HepG2 (cell line): ENCODE results near the gene NOL4L. TPM values are rescaled to one million over a fixed set of nuclear protein-coding genes. Genes with fewer than 3 reads are reported as not detected.
A peak's percentile ranks its signal among the peaks of the same experiment; 100 is the strongest.

ENCODE experiments used
- ATAC-seq: fragments of 200-7000 bp; cut with Tn5 transposase; 3 replicates; pipeline ENCODE4 v1.9.1; 2020; ENCODE audit warnings: mild to moderate bottlenecking, moderate library complexity
- BruUV-seq: library from RNA; stranded (reverse); fragments of 400-500 nt; replicated peaks from 2 replicates; lab custom pipeline; 2021; lab: Mats Ljungman, UMichigan
- CTCF ChIA-PET: fragments of 300-600 bp; formaldehyde crosslinking; extraction: SDS; loops from one replicate; lab custom pipeline; 2021; ENCODE audit warnings: low total read pairs, inconsistent platforms, low intra/inter-chr PET ratio; lab: Yijun Ruan, JAX
- POLR2A ChIA-PET: fragments of 350-600 bp; sonication (Branson Sonifier 250); formaldehyde crosslinking; loops from one replicate; lab custom pipeline; 2020; ENCODE audit warnings: antibody characterized with exemption, inconsistent platforms; lab: Yijun Ruan, JAX
- DNase-seq: peaks from one replicate; pipeline ENCODE4 v3.0.0-alpha.2; 2015; ENCODE audit warnings: low spot score
- FAIRE-seq: peaks from 3 replicates; lab custom pipeline; 2011; peaks lifted over from hg19 to GRCh38; lab: Jason Lieb, UNC
- H2AFZ ChIP-seq: one replicate; pipeline ENCODE4 v1.6.1; 2011; ENCODE audit warnings: low read length, inconsistent platforms
- H3K27ac ChIP-seq: fragments of 300-600 bp; 3 replicates; pipeline ENCODE4 v1.8.0; 2011; ENCODE audit warnings: mixed run types, mild to moderate bottlenecking, mixed read lengths, low read length, inconsistent platforms; ENCODE audit not compliant: insufficient read depth; ENCODE audit errors: extremely low read length
- H3K27me3 ChIP-seq, 2 experiments: fragments of 200-600 bp in 1 of 2; 2 replicates in 1 of 2; 3 replicates in 1 of 2; pipeline versions ENCODE4 v1.6.0 to v1.8.0; 2011; ENCODE audit warnings: low read length in 2 of 2, mild to moderate bottlenecking in 2 of 2, moderate library complexity in 2 of 2, inconsistent platforms in 1 of 2; ENCODE audit not compliant: insufficient read depth in 2 of 2, control insufficient read depth in 1 of 2
- H3K36me3 ChIP-seq, 2 experiments: fragments of 200-600 bp in 1 of 2; replicated peaks in 1 of 2; 2 replicates in 1 of 2; 3 replicates in 1 of 2; pipeline versions ENCODE4 v1.5.1 to v1.8.0; 2011; ENCODE audit warnings: low read length in 2 of 2, inconsistent platforms in 1 of 2; ENCODE audit not compliant: insufficient read depth in 2 of 2, control insufficient read depth in 1 of 2
- H3K4me1 ChIP-seq: 2 replicates; pipeline ENCODE4 v1.5.1; 2012; ENCODE audit warnings: low read length, inconsistent platforms; ENCODE audit not compliant: insufficient read depth
- H3K4me2 ChIP-seq: 2 replicates; pipeline ENCODE4 v1.6.0; 2011; ENCODE audit warnings: low read depth, low read length, inconsistent platforms
- H3K4me3 ChIP-seq, 3 experiments: fragments of 200-600 bp in 1 of 3; sonication (generic), shearing (Covaris generic) in 1 of 3; replicated peaks in 1 of 3; 2 replicates each; pipeline ENCODE4 v1.5.1; 2011 to 2016; ENCODE audit warnings: low read length in 3 of 3, inconsistent platforms in 2 of 3, low read depth in 2 of 3, mild to moderate bottlenecking in 2 of 3, control low read depth in 1 of 3, mixed read lengths in 1 of 3; ENCODE audit not compliant: insufficient read depth in 1 of 3
- H3K79me2 ChIP-seq: one replicate; pipeline ENCODE4 v1.6.1; 2011; ENCODE audit warnings: low read length, inconsistent platforms; ENCODE audit not compliant: insufficient read depth
- H3K9ac ChIP-seq: 2 replicates; pipeline ENCODE4 v1.6.0; 2011; ENCODE audit warnings: mild to moderate bottlenecking, low read depth, low read length, inconsistent platforms; ENCODE audit not compliant: insufficient read depth
- H3K9me3 ChIP-seq: 2 replicates; pipeline ENCODE4 v1.5.1; 2012; ENCODE audit warnings: mild to moderate bottlenecking, low read length
- H4K20me1 ChIP-seq: 2 replicates; pipeline ENCODE4 v1.6.0; 2011; ENCODE audit warnings: inconsistent platforms, mild to moderate bottlenecking, low read length, moderate library complexity; ENCODE audit not compliant: insufficient read depth
- CEBPG ChIP-seq: IDR thresholded peaks from 2 replicates; pipeline ENCODE4 v1.6.1; 2016
- FOXK2 ChIP-seq: fragments of 450-650 bp; IDR thresholded peaks from 2 replicates; pipeline ENCODE4 v1.6.1; 2016
- HNF1A ChIP-seq, 2 experiments: sonication (generic) in 1 of 2; formaldehyde crosslinking in 1 of 2; IDR thresholded peaks; 2 replicates each; pipeline versions ENCODE4 v1.4.0 to v1.6.1; 2016 to 2020; ENCODE audit warnings: borderline replicate concordance in 1 of 2, low read depth in 1 of 2, mild to moderate bottlenecking in 1 of 2, missing genetic modification reagents in 1 of 2
- PAXIP1 ChIP-seq: sonication (generic); formaldehyde crosslinking; conservative IDR thresholded peaks from 2 replicates; pipeline ENCODE4 v1.4.0; 2020; ENCODE audit warnings: mild to moderate bottlenecking, missing genetic modification reagents, moderate library complexity
- ZMAT5 ChIP-seq: sonication (generic); formaldehyde crosslinking; IDR thresholded peaks from 2 replicates; pipeline ENCODE4 v1.5.0; 2020; ENCODE audit warnings: mild to moderate bottlenecking, low read depth, missing genetic modification reagents, borderline replicate concordance
- ZNF770 ChIP-seq: sonication (generic); formaldehyde crosslinking; IDR thresholded peaks from 2 replicates; pipeline ENCODE4 v1.5.0; 2020; ENCODE audit warnings: mild to moderate bottlenecking, missing genetic modification reagents
- ZNF790 ChIP-seq: sonication (generic); formaldehyde crosslinking; IDR thresholded peaks from 2 replicates; pipeline ENCODE4 v1.8.0; 2022; ENCODE audit warnings: missing genetic modification reagents, mild to moderate bottlenecking, borderline replicate concordance
- WGBS: methylation state at CpG from one replicate; pipeline ENCODE4 v1.1.6; 2017; ENCODE audit warnings: low lambda C conversion rate; 5-methylcytosine and 5-hydroxymethylcytosine counted together
- in situ Hi-C: cut with HindIII; loops from 2 replicates; pipeline ENCODE4 v1.10.0; 2017; ENCODE audit warnings: low pct_unique_long_range_greater_than_20kb; ENCODE audit not compliant: extremely low pct_ligation_motif_present
- intact Hi-C: fragments of 100-400 bp; cut with micrococcal nuclease; formaldehyde crosslinking; loops from one replicate; pipeline ENCODE4 v1.10.0; 2022; ENCODE audit not compliant: unreplicated experiment
- polyA plus RNA-seq, 8 experiments: library from polyadenylated mRNA; depleted of rRNA in 3 of 8; stranded (reverse) in 7 of 8; unstranded in 1 of 8; fragments of >200 nt; fragmentation: Illumina TruSeq in 4 of 8; extraction: Trizol in 4 of 8; gene quantifications; 2 replicates each; pipeline versions ENCODE4 v1.2.1 to v1.2.3, GENCODE V29; 2011 to 2016; ENCODE audit warnings: low read depth in 4 of 8, missing spikeins in 1 of 8, mixed read lengths in 1 of 8; ENCODE audit not compliant: insufficient read depth in 1 of 8
- total RNA-seq, 5 experiments: library from RNA; depleted of rRNA; stranded (reverse); fragments of >200 nt; fragmentation: Illumina TruSeq; extraction: Trizol; gene quantifications; 2 replicates each; pipeline ENCODE4 v1.2.3, GENCODE V29; 2016; ENCODE audit warnings: low read depth in 1 of 5
- TF ChIP-seq, protein P1 (sequence below): sonication (generic); formaldehyde crosslinking; IDR thresholded peaks from 2 replicates; pipeline ENCODE4 v1.8.1; 2023; ENCODE audit warnings: mild to moderate bottlenecking, missing genetic modification reagents

The NOL4L gene
- total and polyA plus RNA-seq, 2 of the 13 experiments (the other 11 are each of a cell fraction or from before 2014, with no cell fraction given) = 16.6 to 35.4 TPM

DNA sequence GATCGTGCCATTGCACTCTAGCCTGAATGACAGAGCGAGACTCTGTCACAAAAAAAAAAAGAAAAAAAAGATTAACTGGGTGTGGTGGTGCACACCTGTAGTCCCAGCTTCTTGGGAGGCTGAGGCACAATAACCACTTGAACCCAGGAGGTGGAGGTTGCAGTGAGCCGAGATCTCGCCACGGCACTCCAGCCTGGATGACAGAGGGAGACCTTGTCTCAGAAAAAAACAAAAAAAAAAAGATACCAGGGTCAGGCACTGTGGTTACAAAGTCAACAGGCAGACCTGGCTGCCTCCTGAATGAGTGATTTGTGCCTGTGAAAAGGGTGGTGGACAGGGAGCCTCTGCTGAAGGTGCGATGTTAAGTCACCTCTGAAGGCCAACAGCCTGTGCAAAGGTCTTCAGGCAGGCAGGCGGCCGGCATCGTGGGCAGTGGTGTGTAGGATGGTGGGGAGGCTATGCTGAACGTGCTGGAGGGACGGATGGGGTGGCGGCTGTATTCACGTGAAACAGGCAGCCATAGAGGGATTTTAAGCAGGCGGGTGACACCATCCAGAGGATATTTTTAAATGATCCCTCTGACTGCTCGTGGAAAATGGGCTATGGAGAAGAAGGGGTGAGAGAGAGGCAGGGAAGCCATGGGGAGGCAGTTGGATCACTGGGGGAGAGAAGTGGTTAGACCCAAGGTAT, 41.4 kb downstream of the NOL4L start (continued):
- TF ChIP-seq, protein P1, sequence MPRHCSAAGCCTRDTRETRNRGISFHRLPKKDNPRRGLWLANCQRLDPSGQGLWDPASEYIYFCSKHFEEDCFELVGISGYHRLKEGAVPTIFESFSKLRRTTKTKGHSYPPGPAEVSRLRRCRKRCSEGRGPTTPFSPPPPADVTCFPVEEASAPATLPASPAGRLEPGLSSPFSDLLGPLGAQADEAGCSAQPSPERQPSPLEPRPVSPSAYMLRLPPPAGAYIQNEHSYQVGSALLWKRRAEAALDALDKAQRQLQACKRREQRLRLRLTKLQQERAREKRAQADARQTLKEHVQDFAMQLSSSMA (CRISPR knock-in tag) = peak; percentile 97
- no peak; the same call in 1 of the 2 replicates for TF ChIP-seq ZNF790
- peak; percentile 85 for TF ChIP-seq CEBPG (CRISPR knock-in tag)
- TF ChIP-seq, all 625 proteins: peak for 438

DNA sequence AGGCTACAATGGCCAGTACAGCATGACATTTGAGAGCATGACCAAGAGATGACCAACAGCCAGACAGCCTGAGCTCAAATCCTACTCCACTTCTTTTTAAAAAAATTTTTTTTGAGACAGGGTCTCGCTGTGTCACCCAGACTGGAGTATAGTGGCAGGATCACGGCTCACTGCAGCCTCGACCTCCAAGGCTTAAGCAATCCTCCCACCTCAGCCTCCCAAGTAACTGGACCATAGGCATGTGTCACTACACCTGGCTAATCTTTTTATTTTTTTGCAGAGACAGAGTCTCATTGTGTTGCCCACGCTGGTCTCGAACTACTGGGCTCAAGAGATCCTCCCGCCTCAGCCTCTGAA, 42.9 kb downstream of the NOL4L start:
- intact Hi-C loops (loop anchor here (5.0 kb wide), 1 partner anchor 285 kb away; no protein-coding TSS in a partner anchor), in situ Hi-C loops (no loop called here)
- Histone ChIP-seq H3K9ac (peak overlapping the region; percentile 70), H3K4me2 (peak overlapping the region; percentile 84), H3K36me3 (no peaks in the 10 kb centered on the region), H3K79me2 (no peaks in the 10 kb centered on the region), H4K20me1 (no peaks in the 10 kb centered on the region), H2AFZ (no peak overlapping the region), H3K4me1 (peaks cover 100% of the 10 kb centered on the region), H3K9me3 (no peaks in the 10 kb centered on the region), H3K4me3 (no peak overlapping the region), H3K27me3 (no peaks in the 10 kb centered on the region), H3K27ac (peak overlapping the region; percentile 90)
- no TSS peak for BruUV-seq
- DNase-seq = no peak
- no peak for FAIRE-seq
- POLR2A ChIA-PET = interaction anchor here (0.6 to 10.7 kb wide), 15 partner anchors 8 to 277 kb away, joined by 3 to 197 read pairs (median 11); partner anchors contain the start of genes MAPRE1 and NOL4L
- no peak for ATAC-seq
- 78% methylated on average over 6 of the region's 6 CpGs for WGBS
- CTCF ChIA-PET = no interaction called here
- TF ChIP-seq ZNF770 (CRISPR knock-in tag) = peak; percentile 97
- TF ChIP-seq ZMAT5 (CRISPR knock-in tag) = no peak
- TF ChIP-seq PAXIP1 (CRISPR knock-in tag) = no peak
- TF ChIP-seq FOXK2 = no peak
- TF ChIP-seq HNF1A (IDR thresholded peaks at IDR 0.05; ENCODE audit: low read depth) = no peak
- TF ChIP-seq HNF1A (CRISPR knock-in tag; IDR thresholded peaks at IDR 0.05; ENCODE audit: borderline replicate concordance) = no peak
